Natural killer cell (primary cell): ENCODE data around the gene ACR. TPM values are rescaled to one million over a fixed set of nuclear protein-coding genes. Genes with fewer than 3 reads are reported as not detected.

Experiments used
- ATAC-seq, 3 donors: fragments of 150-1000 bp in 2 of 3; fragments of 200-7000 bp in 1 of 3; cut with Tn5 transposase; 1 replicate in 1 of 3; 2 replicates in 2 of 3; pipeline ENCODE4 v1.10.0; 2021; ENCODE audit warnings: mild to moderate bottlenecking in 2 of 3, moderate library complexity in 2 of 3
- DNase-seq, 2 donors: peaks; one replicate each; pipeline versions ENCODE4 v3.0.0 to v3.0.0-alpha.2; 2013 to 2021; ENCODE audit warnings: mixed read lengths in 1 of 2
- H3K27ac ChIP-seq: one replicate; pipeline ENCODE4 v1.5.1; 2013; ENCODE audit warnings: mild to moderate bottlenecking, low read length
- H3K27me3 ChIP-seq: one replicate; pipeline ENCODE4 v1.6.1; 2013; ENCODE audit warnings: low read length; ENCODE audit not compliant: control insufficient read depth, insufficient read depth
- H3K36me3 ChIP-seq: one replicate; pipeline ENCODE4 v1.6.1; 2013; ENCODE audit warnings: low read length; ENCODE audit not compliant: control insufficient read depth, insufficient read depth
- H3K4me1 ChIP-seq: one replicate; pipeline ENCODE4 v1.6.1; 2013; ENCODE audit warnings: low read length; ENCODE audit not compliant: control insufficient read depth, insufficient read depth
- H3K4me3 ChIP-seq: one replicate; pipeline ENCODE4 v1.5.1; 2013; ENCODE audit warnings: low read length
- H3K9me3 ChIP-seq: one replicate; pipeline ENCODE4 v1.6.1; 2013; ENCODE audit warnings: low read length; ENCODE audit not compliant: control insufficient read depth, insufficient read depth
- H3K27ac Mint-ChIP-seq, 2 donors: one replicate each; pipeline ENCODE4 v1.8.0; 2022; ENCODE audit warnings: mild to moderate bottlenecking in 2 of 2, mixed read lengths in 2 of 2, moderate library complexity in 1 of 2
- H3K27me3 Mint-ChIP-seq, 2 donors: one replicate each; pipeline ENCODE4 v1.8.0; 2022; ENCODE audit warnings: low read depth in 2 of 2, mixed read lengths in 2 of 2
- H3K36me3 Mint-ChIP-seq: one replicate; pipeline ENCODE4 v1.8.0; 2022; ENCODE audit warnings: mixed read lengths
- H3K4me1 Mint-ChIP-seq, 2 donors: one replicate each; pipeline ENCODE4 v1.8.0; 2022; ENCODE audit warnings: mixed read lengths in 2 of 2
- H3K4me3 Mint-ChIP-seq: one replicate; pipeline ENCODE4 v1.8.0; 2022; ENCODE audit warnings: mild to moderate bottlenecking, moderate library complexity, mixed read lengths
- H3K9me3 Mint-ChIP-seq, 2 donors: one replicate each; pipeline ENCODE4 v1.8.0; 2022; ENCODE audit warnings: mixed read lengths in 2 of 2
- WGBS: methylation state at CpG from one replicate; pipeline ENCODE4 v1.1.7; 2013; ENCODE audit warnings: missing lambda C conversion rate; ENCODE audit not compliant: insufficient coverage; 5-methylcytosine and 5-hydroxymethylcytosine counted together
- intact Hi-C: fragments of 100-400 bp; cut with micrococcal nuclease; formaldehyde crosslinking; loops from one replicate; pipeline ENCODE4 v1.14.2; 2022
- total RNA-seq, 4 donors: library from RNA; stranded (reverse); fragments of 120-200 nt in 1 of 4; gene quantifications; one replicate each; pipeline versions ENCODE4 v1.2.3 to v1.2.4, GENCODE V29; 2013 to 2022
- TF ChIP-seq, protein P1 (sequence below): fragments of 200-600 bp; IDR thresholded peaks from one replicate; pipeline ENCODE4 v1.8.0; 2022; ENCODE audit warnings: antibody characterized with exemption

ACR gene
- total RNA-seq, 3 donors from 2014 or later (not counting 1 experiment from before 2014, with no cell fraction given) = not detected

DNA sequence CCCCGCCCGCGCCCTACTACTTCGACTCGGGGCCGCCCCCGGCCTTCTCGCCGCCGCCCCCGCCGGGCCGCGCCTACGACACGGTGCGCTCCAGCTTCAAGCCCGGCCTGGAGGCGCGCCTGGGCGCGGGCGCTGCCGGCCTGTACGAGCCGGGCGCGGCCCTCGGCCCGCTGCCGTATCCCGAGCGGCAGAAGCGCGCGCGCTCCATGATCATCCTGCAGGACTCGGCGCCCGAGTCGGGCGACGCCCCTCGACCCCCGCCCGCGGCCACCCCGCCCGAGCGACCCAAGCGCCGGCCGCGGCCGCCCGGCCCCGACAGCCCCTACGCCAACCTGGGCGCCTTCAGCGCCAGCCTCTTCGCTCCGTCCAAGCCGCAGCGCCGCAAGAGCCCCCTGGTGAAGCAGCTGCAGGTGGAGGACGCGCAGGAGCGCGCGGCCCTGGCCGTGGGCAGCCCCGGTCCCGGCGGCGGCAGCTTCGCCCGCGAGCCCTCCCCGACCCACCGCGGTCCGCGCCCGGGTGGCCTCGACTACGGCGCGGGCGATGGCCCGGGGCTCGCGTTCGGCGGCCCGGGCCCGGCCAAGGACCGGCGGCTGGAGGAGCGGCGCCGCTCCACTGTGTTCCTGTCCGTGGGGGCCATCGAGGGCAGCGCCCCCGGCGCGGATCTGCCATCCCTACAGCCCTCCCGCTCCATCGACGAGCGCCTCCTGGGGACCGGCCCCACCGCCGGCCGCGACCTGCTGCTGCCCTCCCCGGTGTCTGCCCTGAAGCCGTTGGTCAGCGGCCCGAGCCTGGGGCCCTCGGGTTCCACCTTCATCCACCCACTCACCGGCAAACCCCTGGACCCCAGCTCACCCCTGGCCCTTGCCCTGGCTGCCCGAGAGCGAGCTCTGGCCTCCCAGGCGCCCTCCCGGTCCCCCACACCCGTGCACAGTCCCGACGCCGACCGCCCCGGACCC is 17.4 kb upstream of the ACR start:
- Mint-ChIP-seq H3K27me3 (no peaks in the 10 kb centered on the region), H3K36me3 (no peaks in the 10 kb centered on the region), H3K4me3 (no peak overlapping the region), H3K4me1 (no peaks in the 10 kb centered on the region), H3K27ac (no peak overlapping the region), H3K9me3 (no peaks in the 10 kb centered on the region)
- 97% methylated on average over 132 of the region's 132 CpGs for WGBS
- DNase-seq = no peak
- Histone ChIP-seq H3K27ac (no peak overlapping the region), H3K4me3 (no peak overlapping the region), H3K4me1 (no peaks in the 10 kb centered on the region), H3K36me3 (no peaks in the 10 kb centered on the region), H3K27me3 (no peaks in the 10 kb centered on the region), H3K9me3 (no peaks in the 10 kb centered on the region)
- intact Hi-C loops = no loop called here
- TF ChIP-seq, protein P1, sequence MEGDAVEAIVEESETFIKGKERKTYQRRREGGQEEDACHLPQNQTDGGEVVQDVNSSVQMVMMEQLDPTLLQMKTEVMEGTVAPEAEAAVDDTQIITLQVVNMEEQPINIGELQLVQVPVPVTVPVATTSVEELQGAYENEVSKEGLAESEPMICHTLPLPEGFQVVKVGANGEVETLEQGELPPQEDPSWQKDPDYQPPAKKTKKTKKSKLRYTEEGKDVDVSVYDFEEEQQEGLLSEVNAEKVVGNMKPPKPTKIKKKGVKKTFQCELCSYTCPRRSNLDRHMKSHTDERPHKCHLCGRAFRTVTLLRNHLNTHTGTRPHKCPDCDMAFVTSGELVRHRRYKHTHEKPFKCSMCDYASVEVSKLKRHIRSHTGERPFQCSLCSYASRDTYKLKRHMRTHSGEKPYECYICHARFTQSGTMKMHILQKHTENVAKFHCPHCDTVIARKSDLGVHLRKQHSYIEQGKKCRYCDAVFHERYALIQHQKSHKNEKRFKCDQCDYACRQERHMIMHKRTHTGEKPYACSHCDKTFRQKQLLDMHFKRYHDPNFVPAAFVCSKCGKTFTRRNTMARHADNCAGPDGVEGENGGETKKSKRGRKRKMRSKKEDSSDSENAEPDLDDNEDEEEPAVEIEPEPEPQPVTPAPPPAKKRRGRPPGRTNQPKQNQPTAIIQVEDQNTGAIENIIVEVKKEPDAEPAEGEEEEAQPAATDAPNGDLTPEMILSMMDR = no peak
- ATAC-seq = no peak

DNA sequence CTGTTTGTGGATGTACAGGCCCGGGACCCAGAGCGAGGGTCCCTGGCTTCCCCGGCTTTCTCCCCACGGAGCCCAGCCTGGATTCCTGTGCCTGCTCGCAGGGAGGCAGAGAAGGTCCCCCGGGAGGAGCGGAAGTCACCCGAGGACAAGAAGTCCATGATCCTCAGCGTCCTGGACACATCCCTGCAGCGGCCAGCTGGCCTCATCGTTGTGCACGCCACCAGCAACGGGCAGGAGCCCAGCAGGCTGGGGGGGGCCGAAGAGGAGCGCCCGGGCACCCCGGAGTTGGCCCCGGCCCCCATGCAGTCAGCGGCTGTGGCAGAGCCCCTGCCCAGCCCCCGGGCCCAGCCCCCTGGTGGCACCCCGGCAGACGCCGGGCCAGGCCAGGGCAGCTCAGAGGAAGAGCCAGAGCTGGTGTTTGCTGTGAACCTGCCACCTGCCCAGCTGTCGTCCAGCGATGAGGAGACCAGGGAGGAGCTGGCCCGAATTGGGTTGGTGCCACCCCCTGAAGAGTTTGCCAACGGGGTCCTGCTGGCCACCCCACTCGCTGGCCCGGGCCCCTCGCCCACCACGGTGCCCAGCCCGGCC is 16.7 kb upstream of the ACR start:
- Mint-ChIP-seq H3K36me3 (no peaks in the 10 kb centered on the region), H3K9me3 (no peaks in the 10 kb centered on the region), H3K4me1 (no peaks in the 10 kb centered on the region), H3K4me3 (no peak overlapping the region), H3K27ac (no peak overlapping the region), H3K27me3 (no peaks in the 10 kb centered on the region)
- TF ChIP-seq, protein P1 = no peak
- no peak for DNase-seq
- 93% methylated on average over 32 of the region's 32 CpGs for WGBS
- H3K9me3 ChIP-seq = no peaks in the 10 kb centered on the region
- no peaks in the 10 kb centered on the region for H3K27me3 ChIP-seq
- no peak overlapping the region for H3K27ac ChIP-seq
- H3K4me3 ChIP-seq = no peak overlapping the region
- no peaks in the 10 kb centered on the region for H3K36me3 ChIP-seq
- intact Hi-C loops = no loop called here
- no peaks in the 10 kb centered on the region for H3K4me1 ChIP-seq
- ATAC-seq = no peak

DNA sequence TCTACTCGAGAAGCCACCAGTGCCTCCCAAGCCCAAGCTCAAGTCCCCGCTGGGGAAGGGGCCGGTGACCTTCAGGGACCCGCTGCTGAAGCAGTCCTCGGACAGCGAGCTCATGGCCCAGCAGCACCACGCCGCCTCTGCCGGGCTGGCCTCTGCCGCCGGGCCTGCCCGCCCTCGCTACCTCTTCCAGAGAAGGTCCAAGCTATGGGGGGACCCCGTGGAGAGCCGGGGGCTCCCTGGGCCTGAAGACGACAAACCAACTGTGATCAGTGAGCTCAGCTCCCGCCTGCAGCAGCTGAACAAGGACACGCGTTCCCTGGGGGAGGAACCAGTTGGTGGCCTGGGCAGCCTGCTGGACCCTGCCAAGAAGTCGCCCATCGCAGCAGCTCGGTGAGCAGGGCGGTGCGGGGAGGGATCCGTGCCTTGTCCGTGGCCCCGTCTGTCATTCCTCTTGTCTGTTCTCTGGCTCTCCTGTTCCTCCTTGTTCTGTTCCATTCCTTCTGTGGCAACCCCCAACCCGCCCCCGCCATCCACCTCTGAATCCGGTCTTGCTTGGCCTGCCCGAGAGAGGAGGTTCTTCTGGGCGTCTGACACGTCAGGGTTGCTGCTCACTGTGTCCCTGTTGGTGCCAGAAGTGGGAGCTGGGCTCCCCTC is 15.8 kb upstream of the ACR start:
- no peaks in the 10 kb centered on the region for H3K36me3 ChIP-seq
- intact Hi-C loops = no loop called here

More for the DNA sequence above, 15.8 kb upstream of the ACR start:
- Histone ChIP-seq H3K27ac (no peak overlapping the region), H3K27me3 (no peaks in the 10 kb centered on the region), H3K4me3 (no peak overlapping the region), H3K9me3 (no peaks in the 10 kb centered on the region), H3K4me1 (no peaks in the 10 kb centered on the region)
- ATAC-seq (no peak), DNase-seq (no peak)
- H3K9me3 Mint-ChIP-seq = no peaks in the 10 kb centered on the region
- H3K4me3 Mint-ChIP-seq = no peak overlapping the region
- H3K27ac Mint-ChIP-seq = no peak overlapping the region
- TF ChIP-seq, protein P1 = no peak
- H3K27me3 Mint-ChIP-seq = no peaks in the 10 kb centered on the region
- no peaks in the 10 kb centered on the region for H3K36me3 Mint-ChIP-seq
- no peaks in the 10 kb centered on the region for H3K4me1 Mint-ChIP-seq
- 92% methylated on average over 33 of the region's 33 CpGs for whole genome bisulfite sequencing
